Epithelial cell of proximal tubule (primary cell): ENCODE results near the gene RANGAP1. TPM values are rescaled to one million over a fixed set of nuclear protein-coding genes. Genes with fewer than 3 reads are reported as not detected.
A peak's percentile ranks its signal among the peaks of the same experiment; 100 is the strongest.

Source experiments
- DNase-seq: peaks from one replicate; pipeline ENCODE4 v3.0.0-alpha.2; 2011; ENCODE audit warnings: low read depth
- H3K4me3 ChIP-seq: 2 replicates; pipeline ENCODE4 v1.5.1; 2011; ENCODE audit warnings: low read depth, mild to moderate bottlenecking, low read length
- CTCF ChIP-seq: conservative IDR thresholded peaks from 2 replicates; pipeline ENCODE4 v1.5.1; 2012; ENCODE audit warnings: low read depth, mild to moderate bottlenecking, low read length
- total RNA-seq: library from RNA; depleted of rRNA; stranded (reverse); fragments of >200 nt; gene quantifications from 2 replicates; pipeline ENCODE4 v1.2.3, GENCODE V29; 2015

Gene RANGAP1
- total RNA-seq, 1 donor from 2014 or later: 251 TPM

DNA sequence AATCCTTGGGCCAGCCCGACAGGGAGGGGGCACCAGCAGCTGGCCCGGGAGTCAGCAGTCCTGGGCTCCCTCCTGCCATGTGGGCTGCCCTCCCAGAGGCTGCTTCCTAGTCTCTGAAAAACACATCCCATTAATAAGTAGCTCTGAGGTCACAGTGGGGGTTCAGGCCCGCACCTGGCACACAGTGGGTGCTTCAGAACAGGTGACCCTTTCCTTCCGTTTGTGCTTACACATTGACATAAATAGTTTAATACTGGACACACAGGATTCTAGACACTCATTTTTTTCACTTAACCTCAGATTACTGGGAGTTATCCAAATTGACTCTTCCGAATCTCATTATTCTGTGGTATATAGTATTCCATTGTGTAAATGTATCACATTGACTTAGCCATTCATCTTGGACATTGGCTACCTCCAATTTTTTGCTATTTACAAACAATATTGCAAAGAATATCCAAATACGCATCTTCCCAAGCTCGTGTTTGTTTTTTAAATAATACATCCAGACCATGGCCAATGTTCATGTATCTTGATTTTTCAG is 44.8 kb downstream of the RANGAP1 start:
- TF ChIP-seq CTCF: no peak
- no peak overlapping the region for H3K4me3 ChIP-seq
- no peak for DNase-seq

- no peak for DNase-seq
- no peak for TF ChIP-seq CTCF
- H3K4me3 ChIP-seq: no peak within 1 kb of the TSS
These were observed 45.4 kb downstream of the RANGAP1 start, which contains the start of gene CHADL for GRCh38 chr22:41240377-41241132. CHADL (minus strand) TSS chr22:41240931; CDS start chr22:41240881, 50 bp downstream.

- no peak for DNase-seq
- no peak for TF ChIP-seq CTCF
- H3K4me3 ChIP-seq: no peak overlapping the region
These were observed 46.4 kb downstream of the RANGAP1 start for GRCh38 chr22:41239443-41240128.

GRCh38 chr22:41238570-41239442 is 47.2 kb downstream of the RANGAP1 start:
- no peak overlapping the region for H3K4me3 ChIP-seq
- TF ChIP-seq CTCF: no peak
- DNase-seq: no peak

DNA sequence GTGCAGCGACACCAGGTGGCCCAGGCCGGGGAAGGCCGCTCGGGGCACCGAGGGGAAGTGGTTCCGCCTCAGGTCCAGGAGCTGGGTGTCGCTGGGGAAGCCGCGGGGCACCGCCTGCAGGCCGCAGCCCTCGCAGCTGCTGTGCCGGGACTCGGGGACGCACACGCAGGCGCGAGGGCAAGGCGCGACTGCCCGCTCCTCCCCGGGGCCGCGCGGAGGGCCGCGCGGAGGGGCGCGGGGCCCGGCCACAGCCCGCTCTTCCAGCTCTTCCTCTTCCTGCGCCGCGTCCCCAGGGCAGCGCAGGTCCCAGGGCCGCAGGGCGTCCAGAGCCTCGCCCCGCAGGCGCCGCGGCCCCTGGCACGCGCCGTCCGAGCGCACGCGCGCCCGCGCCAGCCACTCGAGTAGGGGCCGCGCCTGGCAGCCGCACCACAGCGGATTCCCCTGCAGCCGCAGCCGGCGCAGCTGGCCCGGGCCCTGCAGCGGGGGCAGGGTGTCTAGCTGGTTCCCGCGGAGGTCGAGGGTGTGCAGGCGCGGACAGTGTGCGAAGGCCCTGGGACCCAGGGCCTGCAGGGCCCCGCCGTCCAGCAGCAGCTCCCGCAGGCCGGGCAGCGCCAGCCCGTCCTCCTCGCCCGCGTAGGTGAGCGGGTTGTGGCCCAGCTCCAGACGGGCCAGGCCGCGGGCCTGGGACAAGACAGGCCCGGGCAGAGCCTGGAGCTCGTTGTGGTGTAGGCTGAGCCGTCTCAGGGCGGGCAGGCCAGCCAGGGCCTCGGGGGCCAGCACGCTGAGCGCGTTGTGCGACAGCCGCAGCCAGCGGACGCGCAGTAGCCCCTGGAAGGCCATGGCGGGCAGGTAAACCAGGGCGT is 48.0 kb downstream of the RANGAP1 start:
- H3K4me3 ChIP-seq: peak overlapping the region; percentile 29
- no peak for DNase-seq
- peak; percentile 61 for TF ChIP-seq CTCF
